ENCODE measurements around the gene SMAD6.

Gene SMAD6

DNA sequence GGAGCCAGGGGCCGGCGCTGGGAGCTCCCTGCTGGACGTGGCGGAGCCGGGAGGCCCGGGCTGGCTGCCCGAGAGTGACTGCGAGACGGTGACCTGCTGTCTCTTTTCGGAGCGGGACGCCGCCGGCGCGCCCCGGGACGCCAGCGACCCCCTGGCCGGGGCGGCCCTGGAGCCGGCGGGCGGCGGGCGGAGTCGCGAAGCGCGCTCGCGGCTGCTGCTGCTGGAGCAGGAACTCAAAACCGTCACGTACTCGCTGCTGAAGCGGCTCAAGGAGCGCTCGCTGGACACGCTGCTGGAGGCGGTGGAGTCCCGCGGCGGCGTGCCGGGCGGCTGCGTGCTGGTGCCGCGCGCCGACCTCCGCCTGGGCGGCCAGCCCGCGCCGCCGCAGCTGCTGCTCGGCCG lies 1.5 kb downstream of the SMAD6 start:
- Histone ChIP-seq H3K27me3 (ENCODE audit: control insufficient read depth, insufficient read depth, low read length) (peaks cover 30% of the 10 kb centered on the region), H3K9ac (ENCODE audit: low read length) (peak overlapping the region; percentile 92)

DNA sequence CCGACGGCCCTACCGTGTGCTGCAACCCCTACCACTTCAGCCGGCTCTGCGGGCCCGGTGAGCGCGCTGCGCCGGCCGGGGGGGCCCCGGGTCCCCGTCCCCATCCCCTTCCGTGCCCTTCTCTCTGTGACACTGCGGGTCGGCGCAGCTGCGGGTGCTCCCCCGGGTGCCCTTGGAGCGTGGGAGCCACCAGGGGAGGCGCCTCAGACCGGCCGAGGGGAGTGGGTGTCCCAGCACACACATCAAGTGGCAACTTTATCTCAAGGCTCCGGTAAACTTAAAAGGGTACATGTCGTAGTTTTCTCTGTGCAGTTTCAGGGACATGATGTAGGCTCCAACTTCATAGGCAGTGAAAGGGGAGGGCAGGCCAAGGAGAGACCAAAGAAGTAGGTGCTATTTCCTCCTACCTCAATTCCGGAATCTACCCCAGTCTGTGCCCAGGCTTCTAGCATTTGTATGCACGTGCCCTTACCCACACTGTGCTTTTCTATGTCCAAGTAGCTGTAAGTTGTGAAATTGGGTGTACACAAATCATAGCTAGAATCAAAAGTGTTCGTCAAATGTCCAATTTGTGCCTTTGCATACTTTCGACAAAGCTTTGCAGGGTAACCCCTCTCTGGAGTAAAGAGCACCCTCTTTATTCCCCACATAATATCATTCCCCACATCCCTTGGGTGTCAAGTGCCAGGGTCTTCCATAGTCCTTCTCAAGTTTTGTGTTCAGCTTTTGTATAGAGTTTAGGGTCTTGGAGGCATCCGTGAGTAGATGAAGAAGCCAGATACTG lies 2.2 kb downstream of the SMAD6 start:
- Histone ChIP-seq H3K27ac (ENCODE audit: low read depth, low read length) (no peak overlapping the region; the same call in 1 of the 2 replicates), H3K9me3 (ENCODE audit: control insufficient read depth, insufficient read depth, low read depth, low read length) (no peaks in the 10 kb centered on the region), H3K27me3 (ENCODE audit: control insufficient read depth, insufficient read depth, low read length) (peaks cover 30% of the 10 kb centered on the region), H3K4me1 (ENCODE audit: control insufficient read depth, insufficient read depth, low read length) (peaks cover 42% of the 10 kb centered on the region), H3K9ac (ENCODE audit: low read length) (peak overlapping the region; percentile 92), H3K4me3 (ENCODE audit: low read depth, low read length) (peak overlapping the region; percentile 89), H3K36me3 (ENCODE audit: control insufficient read depth, insufficient read depth, low read length) (no peaks in the 10 kb centered on the region; the same call in 1 of the 2 replicates)

More for the DNA sequence above, 1.5 kb downstream of the SMAD6 start:
- H3K36me3 ChIP-seq (ENCODE audit: control insufficient read depth, insufficient read depth, low read length), result no peaks in the 10 kb centered on the region; the same call in 1 of the 2 replicates
- peak overlapping the region; percentile 89 for H3K4me3 ChIP-seq (ENCODE audit: low read depth, low read length)
- no peaks in the 10 kb centered on the region for H3K9me3 ChIP-seq (ENCODE audit: control insufficient read depth, insufficient read depth, low read depth, low read length)
- peaks cover 47% of the 10 kb centered on the region for H3K4me1 ChIP-seq (ENCODE audit: control insufficient read depth, insufficient read depth, low read length)
- H3K27ac ChIP-seq (ENCODE audit: low read depth, low read length), result no peak overlapping the region

DNA sequence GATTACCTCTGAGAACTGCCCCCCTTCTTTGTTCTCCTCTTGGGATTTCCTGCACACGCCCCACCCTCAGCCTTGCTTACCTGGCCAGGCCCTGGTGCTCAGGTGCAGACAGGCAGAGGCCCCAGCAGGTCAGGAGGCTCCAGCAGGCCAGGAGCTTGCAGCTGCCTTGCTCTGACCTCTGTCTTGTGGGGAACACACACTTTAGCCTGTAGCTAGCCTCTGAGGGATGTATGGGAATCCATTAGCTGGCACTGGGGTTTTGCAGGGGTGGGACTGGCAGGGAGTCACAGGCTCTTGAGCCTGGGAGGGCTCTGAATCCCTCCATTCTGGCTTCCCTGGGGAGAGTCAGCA lies 2.7 kb downstream of the SMAD6 start:
- Histone ChIP-seq H3K4me3 (ENCODE audit: low read depth, low read length) (peak overlapping the region; percentile 89), H3K27me3 (ENCODE audit: control insufficient read depth, insufficient read depth, low read length) (peaks cover 30% of the 10 kb centered on the region), H3K36me3 (ENCODE audit: control insufficient read depth, insufficient read depth, low read length) (no peaks in the 10 kb centered on the region; the same call in 1 of the 2 replicates), H3K27ac (ENCODE audit: low read depth, low read length) (no peak overlapping the region), H3K9me3 (ENCODE audit: control insufficient read depth, insufficient read depth, low read depth, low read length) (no peaks in the 10 kb centered on the region), H3K4me1 (ENCODE audit: control insufficient read depth, insufficient read depth, low read length) (peaks cover 42% of the 10 kb centered on the region), H3K9ac (ENCODE audit: low read length) (peak overlapping the region; percentile 92)

DNA sequence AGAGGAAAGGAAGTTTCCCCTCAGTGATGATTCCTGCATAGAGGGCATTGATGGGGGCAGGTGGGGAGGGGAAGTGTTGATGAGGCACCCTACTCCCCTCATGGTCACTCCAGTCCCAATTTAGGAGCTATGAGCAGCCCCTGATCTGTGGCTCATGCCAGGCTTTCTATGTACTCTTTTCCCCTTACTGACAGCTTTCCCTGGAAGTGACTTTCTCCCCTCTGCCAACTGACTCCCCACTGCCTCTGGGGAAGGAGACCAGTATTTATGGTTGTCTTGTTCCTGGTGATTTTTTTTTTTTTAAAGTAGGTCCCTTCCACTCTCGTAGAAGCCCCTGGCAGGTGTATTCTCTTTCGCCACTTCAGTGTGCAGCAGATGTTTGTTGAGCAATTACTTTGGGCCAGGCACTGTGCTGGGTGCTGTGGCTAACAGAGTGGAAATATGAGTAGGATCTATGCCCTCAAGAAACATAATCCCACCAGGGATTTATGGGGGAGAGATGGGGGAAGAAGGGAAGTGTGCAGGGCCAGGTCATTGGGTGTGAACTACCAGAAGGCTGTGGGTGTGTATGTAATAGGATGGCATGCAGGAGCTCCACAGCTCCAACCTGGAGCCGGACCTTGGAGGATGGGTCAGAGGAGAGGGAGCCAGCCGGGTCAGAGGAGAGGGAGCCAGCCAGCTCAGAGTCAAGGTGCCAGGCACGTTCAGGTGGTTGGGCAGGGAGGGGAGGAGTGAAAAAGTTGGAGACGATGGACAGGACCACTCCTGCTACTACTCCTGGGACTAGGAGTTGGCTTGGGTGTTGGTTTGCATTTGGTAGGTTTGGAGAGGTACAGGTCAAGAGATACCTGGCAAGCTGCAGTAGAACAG lies 3.5 kb downstream of the SMAD6 start:
- Histone ChIP-seq H3K9ac (ENCODE audit: low read length) (peak overlapping the region; percentile 92), H3K4me1 (ENCODE audit: control insufficient read depth, insufficient read depth, low read length) (peaks cover 38% of the 10 kb centered on the region), H3K36me3 (ENCODE audit: control insufficient read depth, insufficient read depth, low read length) (no peaks in the 10 kb centered on the region; the same call in 1 of the 2 replicates), H3K9me3 (ENCODE audit: control insufficient read depth, insufficient read depth, low read depth, low read length) (no peaks in the 10 kb centered on the region), H3K27me3 (ENCODE audit: control insufficient read depth, insufficient read depth, low read length) (peaks cover 23% of the 10 kb centered on the region), H3K27ac (ENCODE audit: low read depth, low read length) (no peak overlapping the region), H3K4me3 (ENCODE audit: low read depth, low read length) (peak overlapping the region; percentile 89)

DNA sequence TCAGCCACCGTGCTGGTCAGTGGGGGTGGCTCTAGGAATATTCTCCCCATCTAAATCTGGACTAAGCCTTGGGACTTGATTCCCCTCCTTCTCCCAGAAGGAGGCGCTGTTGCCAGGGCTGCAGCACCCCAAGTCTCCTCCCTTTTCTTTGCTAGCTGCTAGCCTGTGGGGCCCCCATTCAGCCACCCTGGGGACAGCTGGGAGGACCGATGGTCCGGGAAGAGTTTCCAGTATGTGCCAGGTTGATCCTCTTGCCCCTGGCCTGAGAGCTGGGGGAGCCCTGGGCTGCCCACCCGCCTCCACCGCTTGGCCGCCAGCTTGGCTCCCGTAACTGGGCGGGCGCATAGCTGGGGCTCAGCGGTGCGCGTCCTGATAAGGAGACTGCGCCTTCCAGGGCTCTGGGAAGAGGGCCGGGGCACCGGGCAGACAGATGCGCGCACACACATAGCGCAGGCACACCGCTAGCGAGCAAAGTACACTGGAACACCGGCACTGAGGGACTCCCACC lies 4.2 kb downstream of the SMAD6 start:
- Histone ChIP-seq H3K4me3 (ENCODE audit: low read depth, low read length) (peak overlapping the region; percentile 89; the same call in 1 of the 2 replicates), H3K36me3 (ENCODE audit: control insufficient read depth, insufficient read depth, low read length) (no peaks in the 10 kb centered on the region; the same call in 1 of the 2 replicates), H3K27me3 (ENCODE audit: control insufficient read depth, insufficient read depth, low read length) (peaks cover 23% of the 10 kb centered on the region), H3K4me1 (ENCODE audit: control insufficient read depth, insufficient read depth, low read length) (peaks cover 38% of the 10 kb centered on the region), H3K27ac (ENCODE audit: low read depth, low read length) (no peak overlapping the region), H3K9ac (ENCODE audit: low read length) (peak overlapping the region; percentile 38), H3K9me3 (ENCODE audit: control insufficient read depth, insufficient read depth, low read depth, low read length) (no peaks in the 10 kb centered on the region)

DNA sequence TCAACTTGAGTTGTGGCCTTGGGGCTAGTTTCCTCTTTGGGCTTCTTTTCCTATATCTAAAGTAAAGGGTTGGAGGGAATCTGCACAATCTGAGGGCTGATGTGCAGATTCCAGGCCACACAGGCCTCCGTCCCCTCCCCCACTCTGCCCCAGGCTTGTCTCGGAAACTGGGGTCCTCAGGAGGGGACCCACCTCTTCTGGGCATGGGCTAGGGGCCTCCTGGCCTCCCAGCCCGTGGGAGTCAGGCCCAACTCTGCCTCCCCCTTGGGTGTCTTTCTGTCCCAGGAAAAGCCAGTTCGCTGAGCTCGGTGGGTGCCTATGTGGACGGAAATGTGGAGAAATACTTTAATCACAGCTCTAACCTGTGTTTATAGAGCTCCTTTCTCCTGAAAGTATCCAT lies 4.8 kb downstream of the SMAD6 start:
- H3K27ac ChIP-seq (ENCODE audit: low read depth, low read length), result no peak overlapping the region
- no peaks in the 10 kb centered on the region for H3K9me3 ChIP-seq (ENCODE audit: control insufficient read depth, insufficient read depth, low read depth, low read length)
- no peaks in the 10 kb centered on the region; the same call in 1 of the 2 replicates for H3K36me3 ChIP-seq (ENCODE audit: control insufficient read depth, insufficient read depth, low read length)
- H3K9ac ChIP-seq (ENCODE audit: low read length), result peak overlapping the region; percentile 57
- H3K27me3 ChIP-seq (ENCODE audit: control insufficient read depth, insufficient read depth, low read length), result peaks cover 23% of the 10 kb centered on the region
- H3K4me1 ChIP-seq (ENCODE audit: control insufficient read depth, insufficient read depth, low read length), result peaks cover 38% of the 10 kb centered on the region
- H3K4me3 ChIP-seq (ENCODE audit: low read depth, low read length), result peak overlapping the region; percentile 89; the same call in 1 of the 2 replicates

DNA sequence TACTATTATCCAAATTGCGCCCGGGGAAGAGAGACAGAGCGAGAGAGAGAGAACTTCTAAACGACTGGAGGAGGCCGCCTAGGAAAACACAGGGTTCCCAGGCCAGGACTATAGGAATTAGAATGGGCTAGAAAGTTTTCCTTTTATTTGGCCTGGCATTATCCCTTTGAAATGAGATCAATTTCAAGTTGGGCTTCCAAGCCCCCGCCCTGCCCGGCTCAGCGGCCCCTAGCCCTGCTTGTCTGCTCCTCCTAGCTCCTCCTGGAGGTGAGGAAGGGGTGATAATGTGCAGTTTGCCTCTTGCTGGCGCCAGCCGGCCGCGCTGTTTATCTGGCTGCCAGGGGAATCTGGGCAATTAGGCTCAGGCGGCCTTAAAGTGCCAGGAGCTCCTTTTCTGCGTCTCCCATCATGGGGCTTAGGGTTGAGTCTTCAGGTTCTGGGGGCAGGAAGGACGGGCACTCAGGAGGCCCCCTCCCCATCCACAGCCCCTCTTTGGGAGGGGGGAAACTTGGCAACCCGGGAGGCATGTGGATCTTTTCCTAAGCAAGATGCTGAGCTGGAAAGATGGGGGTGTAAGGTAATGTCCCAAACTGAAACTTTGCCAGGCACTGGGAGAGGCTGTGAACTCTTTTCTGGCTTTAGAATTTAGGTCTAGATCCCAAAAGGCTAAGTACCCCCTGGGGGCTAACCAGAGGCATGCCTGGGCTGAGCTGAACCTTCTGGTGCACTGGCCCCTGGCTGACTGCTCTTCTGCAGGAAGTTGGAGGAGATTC lies 5.5 kb downstream of the SMAD6 start:
- Histone ChIP-seq H3K27me3 (ENCODE audit: control insufficient read depth, insufficient read depth, low read length) (peaks cover 23% of the 10 kb centered on the region), H3K9ac (ENCODE audit: low read length) (peak overlapping the region; percentile 32), H3K4me1 (ENCODE audit: control insufficient read depth, insufficient read depth, low read length) (peaks cover 38% of the 10 kb centered on the region), H3K4me3 (ENCODE audit: low read depth, low read length) (peak overlapping the region; percentile 89; the same call in 1 of the 2 replicates), H3K9me3 (ENCODE audit: control insufficient read depth, insufficient read depth, low read depth, low read length) (no peaks in the 10 kb centered on the region), H3K27ac (ENCODE audit: low read depth, low read length) (no peak overlapping the region; the same call in 1 of the 2 replicates), H3K36me3 (ENCODE audit: control insufficient read depth, insufficient read depth, low read length) (no peaks in the 10 kb centered on the region; the same call in 1 of the 2 replicates)

DNA sequence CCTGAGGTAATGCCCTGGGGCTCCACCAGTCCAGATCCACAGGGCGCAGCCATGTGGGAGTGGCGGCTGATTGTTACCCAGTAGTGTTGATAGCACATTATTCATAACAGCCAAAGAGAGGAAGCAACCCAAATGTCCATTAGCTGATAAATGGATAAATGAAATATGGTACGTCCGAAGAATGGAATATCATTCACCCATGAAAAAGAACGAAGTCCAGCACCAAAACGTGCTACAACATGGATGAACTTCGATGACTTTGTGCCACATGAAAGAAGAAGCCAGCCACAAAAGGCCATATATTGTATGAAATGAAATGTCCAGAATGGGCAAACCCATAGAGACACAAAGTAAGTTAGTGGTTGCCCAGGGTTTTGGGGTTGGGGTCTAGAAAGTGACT lies 6.4 kb downstream of the SMAD6 start:
- H3K9ac ChIP-seq (ENCODE audit: low read length), result no peak overlapping the region

DNA sequence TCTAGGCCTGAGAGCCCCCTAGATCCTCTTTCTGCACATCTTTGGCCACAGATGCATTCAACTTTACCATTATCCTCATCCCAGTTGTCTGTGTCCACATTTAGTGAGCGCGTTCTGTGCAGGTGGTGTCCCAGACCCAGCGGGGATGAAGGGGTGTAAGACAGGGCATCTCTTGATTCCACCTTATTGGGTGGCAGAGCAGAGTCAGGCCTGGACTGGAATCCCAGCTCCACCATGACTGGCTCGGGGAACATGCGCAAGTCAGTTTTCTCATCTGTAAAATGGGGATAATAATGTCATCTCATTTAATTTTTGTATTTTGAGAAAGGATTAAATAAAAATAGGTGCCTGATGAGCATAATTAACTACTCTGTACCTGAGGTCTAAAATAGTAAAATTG lies 7.8 kb downstream of the SMAD6 start:
- H3K27ac ChIP-seq (ENCODE audit: low read depth, low read length), result no peak overlapping the region
- H3K36me3 ChIP-seq (ENCODE audit: control insufficient read depth, insufficient read depth, low read length), result peaks cover 6% of the 10 kb centered on the region; the same call in 1 of the 2 replicates
- H3K9me3 ChIP-seq (ENCODE audit: control insufficient read depth, insufficient read depth, low read depth, low read length), result no peaks in the 10 kb centered on the region

More for the DNA sequence above, 6.4 kb downstream of the SMAD6 start:
- Histone ChIP-seq H3K4me3 (ENCODE audit: low read depth, low read length) (no peak overlapping the region), H3K27me3 (ENCODE audit: control insufficient read depth, insufficient read depth, low read length) (peaks cover 19% of the 10 kb centered on the region), H3K4me1 (ENCODE audit: control insufficient read depth, insufficient read depth, low read length) (peaks cover 38% of the 10 kb centered on the region), H3K27ac (ENCODE audit: low read depth, low read length) (no peak overlapping the region), H3K36me3 (ENCODE audit: control insufficient read depth, insufficient read depth, low read length) (no peaks in the 10 kb centered on the region; the same call in 1 of the 2 replicates), H3K9me3 (ENCODE audit: control insufficient read depth, insufficient read depth, low read depth, low read length) (no peaks in the 10 kb centered on the region)

DNA sequence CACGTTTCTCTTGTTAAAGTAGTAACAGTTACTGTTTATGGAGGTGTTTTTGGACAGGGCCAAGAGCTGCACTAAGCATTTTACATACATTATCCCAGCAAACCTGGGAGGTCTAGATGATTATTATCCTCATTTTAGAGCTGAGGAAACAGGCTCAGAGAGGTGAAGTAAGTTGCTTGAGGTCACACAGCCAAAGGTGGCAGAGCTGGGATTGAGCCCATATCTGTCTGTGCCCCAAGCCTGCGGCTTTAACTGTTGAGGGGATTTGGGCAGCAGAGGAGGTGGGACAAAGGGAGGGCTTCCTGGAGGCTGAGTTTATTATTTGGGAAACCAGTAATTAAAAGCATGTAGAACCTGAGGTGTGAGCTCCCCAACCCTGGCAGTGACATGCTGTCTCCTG lies 9.2 kb downstream of the SMAD6 start:
- no peak overlapping the region for H3K9ac ChIP-seq (ENCODE audit: low read length)
- H3K27me3 ChIP-seq (ENCODE audit: control insufficient read depth, insufficient read depth, low read length), result no peaks in the 10 kb centered on the region
- H3K36me3 ChIP-seq (ENCODE audit: control insufficient read depth, insufficient read depth, low read length), result peaks cover 12% of the 10 kb centered on the region; the same call in 1 of the 2 replicates
- no peak overlapping the region for H3K27ac ChIP-seq (ENCODE audit: low read depth, low read length)
- peaks cover 37% of the 10 kb centered on the region for H3K4me1 ChIP-seq (ENCODE audit: control insufficient read depth, insufficient read depth, low read length)
- no peak overlapping the region for H3K4me3 ChIP-seq (ENCODE audit: low read depth, low read length)
- H3K9me3 ChIP-seq (ENCODE audit: control insufficient read depth, insufficient read depth, low read depth, low read length), result no peaks in the 10 kb centered on the region

More for the DNA sequence above, 7.8 kb downstream of the SMAD6 start:
- H3K4me3 ChIP-seq (ENCODE audit: low read depth, low read length), result no peak overlapping the region
- H3K4me1 ChIP-seq (ENCODE audit: control insufficient read depth, insufficient read depth, low read length), result peaks cover 42% of the 10 kb centered on the region
- H3K27me3 ChIP-seq (ENCODE audit: control insufficient read depth, insufficient read depth, low read length), result peaks cover 5% of the 10 kb centered on the region; the same call in 1 of the 2 replicates
- H3K9ac ChIP-seq (ENCODE audit: low read length), result no peak overlapping the region

All from HUES6 (cell line).